ENCODE results near the gene GPR55.

GPR55 gene

DNA sequence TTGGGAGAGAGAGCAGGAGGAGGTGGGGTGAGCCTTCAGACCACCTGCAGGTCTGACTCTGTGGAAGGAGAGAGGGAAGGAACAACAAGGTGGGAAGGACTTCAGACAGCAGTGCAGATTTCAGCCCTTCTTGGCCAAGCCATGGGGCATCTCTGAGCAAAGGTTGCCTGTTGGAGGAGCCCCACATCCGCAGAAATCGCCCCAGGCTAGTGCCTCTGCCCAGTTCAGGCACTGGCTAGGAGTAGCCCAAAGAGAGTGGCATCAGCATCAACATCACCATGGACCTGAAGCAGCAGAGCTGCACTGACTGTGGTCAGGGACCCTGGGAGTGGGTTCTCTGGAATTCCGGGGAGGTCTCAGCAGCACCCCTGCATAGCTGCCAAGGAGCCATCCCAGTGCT is 10.2 kb downstream of the GPR55 start:
- no peak for DNase-seq

DNA sequence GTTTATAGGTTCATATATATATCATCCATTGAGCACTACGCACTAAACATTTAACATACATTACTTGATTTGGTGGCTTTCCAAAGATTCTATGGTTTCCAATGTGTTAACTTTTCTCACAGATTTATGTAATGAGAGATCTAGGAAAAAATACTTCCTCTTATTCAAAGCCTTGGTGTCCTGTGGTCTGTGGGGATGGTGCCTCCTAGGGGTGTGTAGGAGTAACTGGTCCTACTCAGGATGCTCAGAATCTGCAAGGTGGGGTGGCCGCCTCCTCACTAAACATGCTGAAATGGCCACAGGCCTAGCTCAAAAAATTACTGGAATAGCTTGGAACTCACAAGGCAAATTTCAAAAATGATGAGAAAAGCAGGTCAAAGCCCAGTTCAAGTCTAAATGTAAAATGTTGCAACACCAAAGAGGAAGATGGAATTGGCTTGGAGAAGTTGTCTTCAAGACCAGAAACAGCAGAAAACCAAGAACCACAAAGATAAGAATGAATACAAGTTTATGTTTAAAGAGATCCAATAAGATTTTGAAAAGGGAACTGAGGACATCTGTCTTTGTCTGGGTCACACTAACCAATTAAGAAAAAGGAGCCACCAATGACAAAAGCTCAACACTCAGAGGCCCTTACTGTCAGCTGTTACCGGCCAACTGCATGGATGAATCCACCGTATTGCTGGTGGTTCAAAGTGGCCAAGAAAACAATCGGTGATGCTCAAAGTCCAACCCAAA is 11.5 kb downstream of the GPR55 start:
- peak; percentile 32 for DNase-seq

- no peak for DNase-seq
Observed at GRCh38 chr2:230912724-230913123, 12.3 kb downstream of the GPR55 start.

- no peak for DNase-seq
Observed at GRCh38 chr2:230912046-230912445, 13.0 kb downstream of the GPR55 start.

GRCh38 chr2:230910546-230911177 is 14.4 kb downstream of the GPR55 start:
- no peak for DNase-seq

DNA sequence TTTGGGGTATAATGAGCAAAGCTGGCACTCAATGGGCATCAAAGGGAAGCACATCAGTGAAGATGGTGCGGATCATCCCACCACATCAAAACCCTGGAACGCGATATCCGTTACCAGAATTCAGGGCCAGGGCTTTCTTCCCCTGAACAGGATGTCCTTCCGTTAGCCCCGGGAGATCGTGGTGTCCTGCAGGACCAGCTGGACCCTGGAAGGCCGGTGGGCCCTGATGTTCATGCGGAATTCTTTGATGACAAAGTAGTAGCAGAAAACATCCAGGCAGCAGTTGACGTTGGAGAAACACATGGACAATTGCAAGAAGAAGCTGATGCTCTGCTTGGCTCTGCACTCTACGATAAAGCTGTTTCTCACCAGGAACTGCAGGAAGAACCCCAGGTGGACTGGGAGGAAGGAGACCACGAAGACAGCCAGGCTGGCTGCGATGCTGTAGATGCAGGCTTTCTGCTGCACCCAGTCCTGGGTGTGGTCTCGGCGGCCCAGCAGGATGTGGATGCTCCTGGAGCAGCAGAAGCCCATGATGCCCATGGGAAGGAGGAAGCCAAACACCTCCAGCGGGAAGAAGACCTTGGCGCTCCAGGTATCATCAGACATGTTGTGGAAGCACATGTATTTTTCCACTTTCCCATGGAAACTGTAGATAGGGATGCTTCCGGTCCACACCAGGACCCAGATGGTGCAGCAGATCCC is 15.0 kb downstream of the GPR55 start:
- DNase-seq = no peak

- DNase-seq = peak; percentile 82
Observed at GRCh38 chr2:230908595-230909191, 16.3 kb downstream of the GPR55 start.

GRCh38 chr2:230908092-230908594 is 16.9 kb downstream of the GPR55 start:
- no peak for DNase-seq

- no peak for DNase-seq
Observed at GRCh38 chr2:230907361-230908091, 17.5 kb downstream of the GPR55 start.

- DNase-seq = no peak
Observed at GRCh38 chr2:230906471-230907230, 18.4 kb downstream of the GPR55 start.

- no peak for DNase-seq
Observed at GRCh38 chr2:230905448-230906421, 19.3 kb downstream of the GPR55 start.

DNA sequence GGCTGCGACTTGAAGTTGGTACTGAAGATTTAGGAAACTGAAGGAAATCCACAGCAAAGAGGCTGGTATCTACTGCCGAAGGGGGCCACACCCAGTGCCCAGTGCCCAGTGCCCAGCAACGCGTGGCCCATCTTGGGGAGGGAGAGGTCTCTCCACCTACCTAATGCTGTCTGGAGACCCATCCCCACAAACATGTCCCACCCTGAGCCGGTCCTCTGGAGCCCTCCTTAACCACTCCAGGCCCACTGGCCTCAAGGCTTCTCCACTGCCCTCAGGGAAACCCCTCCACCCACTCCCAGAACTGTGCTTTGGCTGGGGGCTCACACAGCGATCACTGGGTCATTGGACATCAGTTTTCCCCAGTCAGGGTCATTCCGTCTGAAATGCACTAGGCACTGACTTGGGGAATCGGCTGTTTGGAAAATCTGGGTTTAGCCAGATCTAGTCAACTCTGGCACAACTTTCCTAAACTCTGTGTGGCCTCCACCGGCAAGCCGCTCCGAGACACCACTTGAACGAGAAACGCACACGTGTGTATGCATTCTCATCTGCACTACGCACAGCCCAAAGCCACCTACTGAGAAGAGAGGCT is 20.1 kb downstream of the GPR55 start:
- no peak for DNase-seq

DNA sequence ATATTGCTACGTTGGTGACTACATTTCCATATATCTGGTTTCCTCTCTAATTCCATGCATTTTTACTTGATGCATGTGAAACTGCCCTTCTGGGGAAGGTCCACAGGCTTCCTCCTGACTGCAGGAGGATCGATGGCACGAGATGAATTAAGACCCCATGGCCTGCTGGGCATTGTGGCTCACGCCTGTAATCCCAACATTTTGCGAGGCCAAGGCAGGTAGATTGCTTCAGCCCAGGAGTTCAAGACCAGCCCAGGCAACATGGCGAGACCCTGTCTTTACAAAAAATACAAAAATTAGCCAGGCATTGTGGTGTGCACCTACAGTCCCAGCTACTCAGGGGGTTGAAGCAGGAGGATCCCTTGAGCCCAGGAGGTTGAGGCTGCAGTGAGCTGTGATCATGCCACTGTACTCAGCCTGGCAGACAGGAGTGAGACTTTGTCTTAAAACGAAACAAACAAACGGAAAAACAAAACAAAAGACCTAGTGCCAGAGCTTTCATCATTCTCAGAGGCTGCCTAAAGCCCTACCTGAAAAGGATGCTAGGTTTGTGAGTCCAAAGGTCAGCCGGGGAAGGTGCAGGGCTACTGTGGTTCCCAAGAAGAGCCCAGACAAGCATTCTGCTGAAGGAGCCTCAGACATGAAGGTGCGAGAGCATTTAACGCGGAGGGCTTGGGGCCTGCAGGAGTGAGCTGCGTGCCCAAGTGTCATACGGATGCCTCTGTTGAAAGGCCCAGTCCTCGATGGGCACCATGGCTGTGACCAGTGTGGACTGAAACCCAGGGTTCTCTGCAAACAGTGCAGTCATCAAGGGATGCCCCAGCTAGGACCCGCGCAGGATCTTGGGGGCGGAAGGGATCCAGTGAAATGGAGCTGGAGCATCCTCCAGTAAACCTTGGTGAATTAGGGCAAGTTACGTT is 21.6 kb downstream of the GPR55 start:
- DNase-seq = no peak

DNA sequence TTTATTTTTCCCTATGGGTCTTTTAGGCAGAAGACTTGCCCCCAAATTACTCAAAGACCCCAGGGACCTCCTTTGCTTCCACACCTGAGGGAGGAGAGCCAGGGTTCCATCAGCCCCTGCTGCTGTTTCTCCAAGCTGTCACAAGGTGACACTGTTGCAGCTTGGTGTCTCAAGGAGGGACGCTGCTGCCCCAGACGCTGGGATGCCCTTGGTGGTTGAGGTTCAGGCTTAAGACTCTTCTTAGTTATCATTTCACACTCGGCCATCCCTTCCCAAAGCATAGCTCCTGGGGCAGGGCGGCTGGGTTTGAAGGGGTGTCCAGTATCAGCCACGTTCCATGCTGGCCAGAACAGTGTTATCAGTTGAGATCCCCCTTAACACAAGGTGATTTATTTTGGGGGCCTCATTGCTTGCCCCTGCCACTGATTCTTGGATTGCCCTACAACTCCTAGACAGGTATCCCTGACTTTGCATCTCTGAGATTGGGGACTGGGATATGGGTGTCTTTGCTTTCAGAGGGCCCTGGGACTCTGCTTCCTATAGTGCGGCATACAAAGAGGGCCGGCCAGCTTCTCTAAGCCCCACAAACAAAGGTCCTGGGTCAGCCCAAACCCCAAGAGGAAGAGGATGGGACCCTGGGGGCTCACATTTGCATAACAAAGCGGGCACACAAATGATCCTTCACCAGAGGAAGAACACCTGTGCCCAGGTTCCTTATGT is 22.7 kb downstream of the GPR55 start:
- peak; percentile 30 for DNase-seq

DNA sequence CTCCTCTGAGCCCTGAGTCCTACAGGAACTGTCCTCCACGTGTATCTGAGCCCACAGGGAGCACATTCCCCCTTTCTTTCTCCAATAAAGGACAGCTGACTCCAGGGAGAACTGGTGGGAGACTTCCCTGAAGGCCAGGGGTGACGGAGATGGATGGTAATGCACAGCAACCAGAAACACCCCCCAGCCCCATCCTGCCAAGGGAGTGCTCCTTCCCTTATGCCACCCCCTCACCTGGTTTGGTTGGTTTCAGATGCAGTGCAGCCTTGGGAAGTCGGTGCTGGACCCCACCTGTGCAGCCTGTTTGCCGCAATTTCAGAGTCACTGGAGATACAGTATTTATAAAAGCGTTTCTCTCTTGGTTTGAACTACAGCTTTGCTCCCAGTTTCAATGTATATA is 24.0 kb downstream of the GPR55 start:
- DNase-seq = no peak

GRCh38 chr2:230900336-230900995 is 24.6 kb downstream of the GPR55 start:
- no peak for DNase-seq

GRCh38 chr2:230899786-230900185 is 25.3 kb downstream of the GPR55 start:
- no peak for DNase-seq

GRCh38 chr2:230899287-230899686 is 25.8 kb downstream of the GPR55 start:
- no peak for DNase-seq
